ENCODE data around the gene TMEM89.

TMEM89 gene

GRCh38 chr3:48588230-48588629, 33.3 kb downstream of the TMEM89 start:
- DNase-seq (ENCODE audit: low read depth in 2 of 2) = no peak

GRCh38 chr3:48587686-48588085, 33.9 kb downstream of the TMEM89 start:
- no peak for DNase-seq (ENCODE audit: low read depth in 2 of 2)

DNA sequence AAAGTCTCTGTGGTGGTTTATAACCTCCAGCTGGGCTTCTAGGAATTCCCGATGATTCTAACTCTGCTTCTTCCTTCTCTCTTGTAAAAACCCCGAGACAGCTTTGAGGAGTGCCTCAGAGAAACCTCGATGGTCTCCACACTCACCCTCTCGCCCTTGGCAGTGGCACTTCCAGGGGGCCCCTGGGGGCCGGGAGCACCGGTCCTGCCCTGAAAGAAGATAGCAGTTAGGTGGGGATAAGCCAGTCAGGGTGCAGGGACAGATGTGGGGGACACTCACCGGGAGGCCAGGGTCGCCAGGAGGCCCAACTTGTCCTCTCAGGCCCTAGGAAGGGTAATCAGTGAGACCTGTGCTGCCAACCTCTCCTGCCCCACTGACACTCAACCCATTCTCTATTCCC, 36.2 kb downstream of the TMEM89 start:
- DNase-seq (ENCODE audit: low read depth in 2 of 2) = no peak

GRCh38 chr3:48584836-48585235, 36.7 kb downstream of the TMEM89 start:
- no peak for DNase-seq (ENCODE audit: low read depth in 2 of 2)

DNA sequence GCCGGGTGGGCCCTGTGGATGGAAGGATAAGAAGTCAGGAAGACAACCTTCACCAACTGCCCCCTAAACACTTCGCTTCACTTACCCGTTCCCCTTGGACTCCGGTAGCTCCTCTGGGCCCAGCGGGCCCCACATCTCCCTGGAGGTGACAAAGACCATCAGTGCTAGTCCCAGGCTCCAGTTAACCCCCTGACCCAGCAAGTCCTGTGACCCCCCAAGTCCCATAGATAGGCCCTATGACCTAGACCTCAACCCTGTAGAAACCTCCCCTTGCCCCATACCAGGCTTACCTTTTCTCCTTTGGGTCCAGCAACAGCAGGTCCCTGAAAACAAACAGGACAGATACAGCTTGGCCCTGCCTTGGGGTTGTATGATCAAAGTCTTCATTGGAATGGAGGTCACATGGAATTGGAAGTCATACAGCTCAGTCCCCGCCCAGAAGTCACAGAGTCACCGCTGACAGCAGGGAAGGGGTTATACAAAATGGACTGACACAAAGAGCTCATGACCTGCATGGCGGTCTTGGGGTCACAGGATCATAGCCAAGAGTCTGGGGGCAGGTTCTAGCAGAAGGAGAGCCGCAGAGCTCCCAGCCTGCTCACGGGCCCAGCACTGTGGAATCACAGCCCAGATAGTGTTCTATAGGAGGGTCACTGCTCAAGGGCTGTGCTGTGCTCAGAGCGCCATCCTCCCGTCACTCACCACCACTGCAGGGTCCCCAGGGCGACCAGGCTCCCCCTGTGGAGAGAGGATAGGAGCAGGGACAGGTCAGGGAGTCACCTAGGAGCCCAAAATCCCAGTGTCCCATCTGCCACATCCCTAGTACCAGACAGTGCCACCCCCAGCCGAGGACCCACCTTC, 39.7 kb downstream of the TMEM89 start:
- DNase-seq (ENCODE audit: low read depth in 2 of 2) = no peak

DNA sequence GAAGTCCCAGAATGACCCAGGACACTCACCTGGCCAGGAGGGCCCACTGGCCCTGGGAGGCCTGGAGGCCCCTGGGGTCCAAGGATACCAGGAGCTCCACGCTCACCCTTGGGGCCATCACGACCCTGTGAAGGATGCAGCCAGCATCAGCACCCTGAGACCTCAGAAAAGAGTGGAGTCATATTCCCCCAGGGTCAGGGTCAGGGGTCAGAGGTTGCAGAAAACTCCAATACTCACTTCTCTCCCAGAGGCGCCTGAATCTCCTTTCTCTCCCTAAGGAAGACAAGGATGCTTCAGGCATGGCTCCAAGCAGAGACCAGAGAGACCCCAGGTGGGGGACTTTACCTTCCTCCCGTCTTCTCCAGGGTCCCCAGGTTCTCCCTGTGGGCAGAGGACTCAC, 44.9 kb downstream of the TMEM89 start:
- no peak for DNase-seq (ENCODE audit: low read depth in 2 of 2)

- DNase-seq (ENCODE audit: low read depth in 2 of 2) = no peak
Observed at GRCh38 chr3:48575366-48575765, 46.2 kb downstream of the TMEM89 start.

- no peak for DNase-seq (ENCODE audit: low read depth in 2 of 2)
Observed at GRCh38 chr3:48573973-48574585, 47.5 kb downstream of the TMEM89 start.

DNA sequence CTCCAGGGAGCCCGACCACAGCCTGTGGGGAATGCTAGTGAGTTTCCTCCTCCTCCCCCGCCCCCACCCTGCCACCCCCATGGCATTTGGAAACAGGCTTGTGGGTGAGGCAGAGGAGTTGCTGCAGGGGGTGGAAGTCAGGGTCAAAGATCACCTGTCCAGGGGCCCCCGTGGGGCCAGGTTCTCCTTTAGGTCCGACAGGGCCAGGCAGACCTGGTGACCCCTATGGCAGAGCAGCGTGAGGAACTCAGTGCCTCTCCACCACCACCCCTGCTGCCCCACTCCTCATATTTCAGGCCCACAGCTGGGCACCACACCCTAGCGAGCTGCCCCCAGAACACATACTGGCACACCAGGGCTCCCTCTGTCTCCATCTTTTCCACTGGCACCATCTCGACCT, 49.1 kb downstream of the TMEM89 start:
- DNase-seq (ENCODE audit: low read depth in 2 of 2) = no peak

DNA sequence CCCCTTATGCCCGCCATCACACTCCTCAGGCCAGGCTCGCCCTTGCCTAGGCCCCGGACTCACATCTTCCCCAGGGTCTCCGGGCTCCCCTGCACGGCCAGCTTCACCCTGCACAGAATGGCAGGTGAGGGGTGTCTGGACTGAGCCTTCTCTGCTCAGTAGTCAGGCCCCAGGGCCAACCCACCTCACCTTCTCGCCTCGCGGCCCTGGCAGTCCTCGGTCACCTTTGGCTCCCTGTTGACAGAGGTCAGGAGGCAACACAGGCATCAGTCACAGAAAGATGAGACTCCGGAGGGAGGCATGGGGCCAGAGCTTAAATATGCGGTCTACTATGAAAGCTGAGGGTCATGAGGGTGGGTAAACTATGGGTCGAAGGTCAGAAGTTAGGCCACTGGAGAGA, 49.6 kb downstream of the TMEM89 start:
- DNase-seq (ENCODE audit: low read depth in 2 of 2) = no peak
